Astrocyte (in vitro differentiated cells and primary cell): ENCODE results near the gene PLA2G1B.

ENCODE experiments used
- CTCF ChIP-seq: IDR thresholded peaks from 2 replicates; pipeline ENCODE4 v1.5.1; 2011; ENCODE audit warnings: low read depth, mild to moderate bottlenecking, inconsistent platforms, low read length, moderate library complexity; ENCODE audit not compliant: insufficient read depth
- EZH2 ChIP-seq: IDR thresholded peaks from 2 replicates; pipeline ENCODE4 v1.6.1; 2012; ENCODE audit warnings: mild to moderate bottlenecking, low read length, inconsistent platforms; ENCODE audit not compliant: insufficient read depth

GRCh38 chr12:120323772-120324171, 3.8 kb downstream of the PLA2G1B start:
- TF ChIP-seq CTCF (no peak), EZH2 (no peak)
